Neural progenitor cell (in vitro differentiated cells): ENCODE measurements around the gene C1QTNF2. TPM values are rescaled to one million over a fixed set of nuclear protein-coding genes. Genes with fewer than 3 reads are reported as not detected.

Source experiments
- DNase-seq: peaks from one replicate; pipeline ENCODE4 v3.0.0-alpha.2; 2016; ENCODE audit warnings: low spot score
- H2AFZ ChIP-seq: fragments of 200-600 bp; sonication (generic); replicated peaks from 2 replicates; pipeline ENCODE4 v1.6.1; 2016; ENCODE audit warnings: antibody characterized with exemption
- H3F3A ChIP-seq: fragments of 200-600 bp; sonication (generic); 2 replicates; pipeline ENCODE4 v1.6.1; 2016; ENCODE audit warnings: antibody characterized with exemption, low read depth
- H3K27ac ChIP-seq: fragments of 200-600 bp; sonication (generic); 2 replicates; pipeline ENCODE4 v1.5.1; 2016; ENCODE audit warnings: mild to moderate bottlenecking
- H3K27me3 ChIP-seq: fragments of 200-600 bp; sonication (generic); 2 replicates; pipeline ENCODE4 v1.6.1; 2016; ENCODE audit warnings: mild to moderate bottlenecking, moderate library complexity
- H3K36me3 ChIP-seq: fragments of 200-600 bp; sonication (generic); 2 replicates; pipeline ENCODE4 v1.5.1; 2016
- H3K4me1 ChIP-seq: fragments of 200-600 bp; sonication (generic); 2 replicates; pipeline ENCODE4 v1.6.1; 2016; ENCODE audit warnings: mixed run types
- H3K4me2 ChIP-seq: fragments of 200-600 bp; sonication (generic); 2 replicates; pipeline ENCODE4 v1.6.1; 2016
- H3K4me3 ChIP-seq: fragments of 200-600 bp; sonication (generic); 2 replicates; pipeline ENCODE4 v1.5.1; 2016
- H3K79me2 ChIP-seq: fragments of 200-600 bp; sonication (generic); 2 replicates; pipeline ENCODE4 v1.6.1; 2016; ENCODE audit warnings: low read depth
- H3K9ac ChIP-seq: fragments of 200-600 bp; sonication (generic); 2 replicates; pipeline ENCODE4 v1.6.1; 2016
- H3K9me3 ChIP-seq: fragments of 200-600 bp; sonication (generic); 2 replicates; pipeline ENCODE4 v1.5.1; 2016; ENCODE audit warnings: low read depth
- H4K20me1 ChIP-seq: fragments of 200-600 bp; sonication (generic); 2 replicates; pipeline ENCODE4 v1.6.1; 2016; ENCODE audit warnings: low read depth
- H3K27ac Mint-ChIP-seq: 3 replicates; pipeline ENCODE4 v1.8.0; 2021; ENCODE audit warnings: mixed read lengths
- H3K27me3 Mint-ChIP-seq: 2 replicates; pipeline ENCODE4 v1.8.0; 2022; ENCODE audit warnings: low read depth, mild to moderate bottlenecking, inconsistent platforms, moderate library complexity, mixed read lengths; ENCODE audit not compliant: insufficient read depth
- H3K36me3 Mint-ChIP-seq: 3 replicates; pipeline ENCODE4 v1.8.0; 2021; ENCODE audit warnings: mixed read lengths
- H3K4me1 Mint-ChIP-seq: 3 replicates; pipeline ENCODE4 v1.8.0; 2021; ENCODE audit warnings: mixed read lengths
- H3K4me3 Mint-ChIP-seq: 3 replicates; pipeline ENCODE4 v1.8.0; 2021; ENCODE audit warnings: mild to moderate bottlenecking, moderate library complexity, mixed read lengths
- H3K9me3 Mint-ChIP-seq: 3 replicates; pipeline ENCODE4 v1.8.0; 2020; ENCODE audit warnings: mixed read lengths
- EZH2 ChIP-seq: fragments of 200-600 bp; sonication (generic); IDR thresholded peaks from 2 replicates; pipeline ENCODE4 v1.6.1; 2017; ENCODE audit warnings: antibody characterized with exemption, mild to moderate bottlenecking, moderate library complexity
- EZH2phosphoT487 ChIP-seq: fragments of 200-600 bp; sonication (generic); IDR thresholded peaks from 2 replicates; pipeline ENCODE4 v1.6.1; 2017; ENCODE audit warnings: antibody characterized with exemption
- total RNA-seq: library from RNA; depleted of rRNA; stranded (reverse); fragments of >200 nt; gene quantifications from 2 replicates; pipeline ENCODE4 v1.2.3, GENCODE V29; 2015; ENCODE audit warnings: low replicate concordance
- TF ChIP-seq, protein P1 (sequence below): fragments of 200-600 bp; sonication (generic); IDR thresholded peaks from 2 replicates; pipeline ENCODE4 v1.5.1; 2017; ENCODE audit warnings: antibody characterized with exemption, mild to moderate bottlenecking

C1QTNF2 gene
- total RNA-seq, 1 donor from 2014 or later: 0.06 TPM

GRCh38 chr5:160315968-160316367 lies 54.5 kb downstream of the C1QTNF2 start:
- Histone ChIP-seq H3K27ac (no peak overlapping the region), H3K4me2 (no peak overlapping the region), H2AFZ (no peak overlapping the region), H3K27me3 (peaks cover 28% of the 10 kb centered on the region), H4K20me1 (peaks cover 7% of the 10 kb centered on the region), H3K4me3 (no peak overlapping the region), H3K9ac (no peak overlapping the region), H3K4me1 (peaks cover 15% of the 10 kb centered on the region), H3K36me3 (no peaks in the 10 kb centered on the region), H3K79me2 (peaks cover 8% of the 10 kb centered on the region), H3K9me3 (no peaks in the 10 kb centered on the region), H3F3A (peaks cover 14% of the 10 kb centered on the region)
- H3K4me1 Mint-ChIP-seq: peaks cover 21% of the 10 kb centered on the region
- H3K36me3 Mint-ChIP-seq: no peaks in the 10 kb centered on the region
- no peak for DNase-seq
- H3K4me3 Mint-ChIP-seq: no peak overlapping the region
- H3K9me3 Mint-ChIP-seq: no peaks in the 10 kb centered on the region
- peaks cover 9% of the 10 kb centered on the region for H3K27me3 Mint-ChIP-seq
- TF ChIP-seq EZH2phosphoT487: no peak
- TF ChIP-seq, protein P1, sequence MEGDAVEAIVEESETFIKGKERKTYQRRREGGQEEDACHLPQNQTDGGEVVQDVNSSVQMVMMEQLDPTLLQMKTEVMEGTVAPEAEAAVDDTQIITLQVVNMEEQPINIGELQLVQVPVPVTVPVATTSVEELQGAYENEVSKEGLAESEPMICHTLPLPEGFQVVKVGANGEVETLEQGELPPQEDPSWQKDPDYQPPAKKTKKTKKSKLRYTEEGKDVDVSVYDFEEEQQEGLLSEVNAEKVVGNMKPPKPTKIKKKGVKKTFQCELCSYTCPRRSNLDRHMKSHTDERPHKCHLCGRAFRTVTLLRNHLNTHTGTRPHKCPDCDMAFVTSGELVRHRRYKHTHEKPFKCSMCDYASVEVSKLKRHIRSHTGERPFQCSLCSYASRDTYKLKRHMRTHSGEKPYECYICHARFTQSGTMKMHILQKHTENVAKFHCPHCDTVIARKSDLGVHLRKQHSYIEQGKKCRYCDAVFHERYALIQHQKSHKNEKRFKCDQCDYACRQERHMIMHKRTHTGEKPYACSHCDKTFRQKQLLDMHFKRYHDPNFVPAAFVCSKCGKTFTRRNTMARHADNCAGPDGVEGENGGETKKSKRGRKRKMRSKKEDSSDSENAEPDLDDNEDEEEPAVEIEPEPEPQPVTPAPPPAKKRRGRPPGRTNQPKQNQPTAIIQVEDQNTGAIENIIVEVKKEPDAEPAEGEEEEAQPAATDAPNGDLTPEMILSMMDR: no peak
- TF ChIP-seq EZH2: no peak
- no peak overlapping the region for H3K27ac Mint-ChIP-seq

DNA sequence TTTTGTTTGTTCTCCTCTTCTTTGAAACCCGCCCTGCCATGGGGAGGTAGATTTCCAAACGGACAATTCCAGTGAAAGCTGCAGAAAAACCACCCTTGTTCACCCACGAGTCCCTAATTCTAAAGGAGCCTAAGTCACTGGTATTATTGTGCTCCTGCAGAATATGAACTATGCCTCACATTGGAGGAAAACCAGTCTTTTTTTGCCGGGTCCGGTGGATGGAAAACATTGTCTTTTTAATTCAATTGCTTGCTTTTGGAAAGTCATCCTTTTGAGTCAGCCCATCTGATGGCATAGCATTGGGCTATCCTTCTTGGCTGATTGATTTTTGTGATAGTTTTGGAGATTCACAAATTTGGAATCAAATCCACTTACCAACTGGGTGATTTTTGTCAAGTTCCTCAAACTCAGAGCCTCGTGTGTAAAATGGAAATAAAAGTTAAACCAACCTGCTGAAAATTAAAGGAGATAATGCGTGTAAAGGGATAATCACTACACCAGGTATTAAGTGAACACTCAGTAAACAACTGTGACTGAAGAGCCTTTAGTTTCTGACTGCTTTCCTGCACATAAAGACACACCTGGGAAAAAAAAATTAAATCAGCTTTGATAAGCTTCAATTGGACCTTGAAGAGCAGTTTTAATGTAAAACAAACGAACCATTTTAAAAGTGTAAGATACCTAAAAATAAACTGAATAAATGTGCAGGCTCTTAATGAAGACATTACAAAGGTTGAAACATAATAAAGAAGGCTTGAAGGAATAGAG lies 57.3 kb downstream of the C1QTNF2 start:
- peak; percentile 10 for DNase-seq

GRCh38 chr5:160312134-160312959 lies 58.1 kb downstream of the C1QTNF2 start, which contains the start of gene CCNJL:
Gene CCNJL, minus strand, starts transcription at chr5:160312564. Its CDS starts 641 bp downstream, at chr5:160311923.
- TF ChIP-seq EZH2: no peak
- TF ChIP-seq EZH2phosphoT487: no peak
- TF ChIP-seq, protein P1: no peak
- H3K27me3 ChIP-seq: peaks cover 34% of the 10 kb centered on the region
- no peaks in the 10 kb centered on the region for H3K9me3 Mint-ChIP-seq
- peaks cover 19% of the 10 kb centered on the region for H3K4me1 ChIP-seq
- H3K9me3 ChIP-seq: no peaks in the 10 kb centered on the region
- H4K20me1 ChIP-seq: peaks cover 40% of the 10 kb centered on the region
- H3F3A ChIP-seq: peaks cover 16% of the 10 kb centered on the region
- peaks cover 9% of the 10 kb centered on the region for H3K27me3 Mint-ChIP-seq
- H3K4me2 ChIP-seq: peak within 1 kb of the TSS; percentile 96
- H3K4me1 Mint-ChIP-seq: peaks cover 31% of the 10 kb centered on the region
- peak within 1 kb of the TSS; percentile 93 for H3K27ac Mint-ChIP-seq
- no peak within 1 kb of the TSS for H3K9ac ChIP-seq
- peak within 1 kb of the TSS; percentile 97 for H3K4me3 Mint-ChIP-seq
- peak within 1 kb of the TSS; percentile 83 for H3K4me3 ChIP-seq
- no peak within 1 kb of the TSS for H3K27ac ChIP-seq
- peak; percentile 94 for DNase-seq
- peak within 1 kb of the TSS; percentile 92 for H2AFZ ChIP-seq
- no peaks in the 10 kb centered on the region for H3K36me3 ChIP-seq
- peaks cover 8% of the 10 kb centered on the region for H3K79me2 ChIP-seq
- peaks cover 19% of the 10 kb centered on the region for H3K36me3 Mint-ChIP-seq

More for the DNA sequence above, 57.3 kb downstream of the C1QTNF2 start:
- Histone ChIP-seq H3K79me2 (peaks cover 8% of the 10 kb centered on the region), H3K9ac (no peak overlapping the region), H3K36me3 (no peaks in the 10 kb centered on the region), H4K20me1 (peaks cover 32% of the 10 kb centered on the region), H2AFZ (peak overlapping the region; percentile 92), H3K9me3 (no peaks in the 10 kb centered on the region), H3F3A (peaks cover 16% of the 10 kb centered on the region), H3K4me2 (peak overlapping the region; percentile 96), H3K4me3 (peak overlapping the region; percentile 83), H3K4me1 (peaks cover 19% of the 10 kb centered on the region), H3K27ac (no peak overlapping the region), H3K27me3 (peaks cover 34% of the 10 kb centered on the region)
- TF ChIP-seq, protein P1: no peak
- TF ChIP-seq EZH2phosphoT487 (no peak), EZH2 (no peak)
- peak overlapping the region; percentile 94 for H3K4me3 Mint-ChIP-seq
- peak overlapping the region; percentile 93 for H3K27ac Mint-ChIP-seq
- H3K4me1 Mint-ChIP-seq: peaks cover 31% of the 10 kb centered on the region
- peaks cover 9% of the 10 kb centered on the region for H3K27me3 Mint-ChIP-seq
- H3K9me3 Mint-ChIP-seq: no peaks in the 10 kb centered on the region
- peaks cover 13% of the 10 kb centered on the region for H3K36me3 Mint-ChIP-seq
